Activated CD4-positive, alpha-beta T cell treated with anti-CD3 and anti-CD28 coated beads, Interleukin-2, Interleukin-4, amounts not matched to agents 100 ng/mL and 50 ng/mL, durations not matched to agents 16 hours and 8 hours (primary cell): ENCODE measurements around the gene FBXO34.
A peak's percentile ranks its signal among the peaks of the same experiment; 100 is the strongest.
"Not testable (repeated sequence)": the region's sequence is repeated elsewhere in the genome, so short reads cannot be mapped to it uniquely, and the experiment has no call there.

ENCODE experiments used
- DNase-seq: peaks from one replicate; pipeline ENCODE4 v3.0.0-alpha.2; 2020; ENCODE audit warnings: low spot score

FBXO34 gene

DNA sequence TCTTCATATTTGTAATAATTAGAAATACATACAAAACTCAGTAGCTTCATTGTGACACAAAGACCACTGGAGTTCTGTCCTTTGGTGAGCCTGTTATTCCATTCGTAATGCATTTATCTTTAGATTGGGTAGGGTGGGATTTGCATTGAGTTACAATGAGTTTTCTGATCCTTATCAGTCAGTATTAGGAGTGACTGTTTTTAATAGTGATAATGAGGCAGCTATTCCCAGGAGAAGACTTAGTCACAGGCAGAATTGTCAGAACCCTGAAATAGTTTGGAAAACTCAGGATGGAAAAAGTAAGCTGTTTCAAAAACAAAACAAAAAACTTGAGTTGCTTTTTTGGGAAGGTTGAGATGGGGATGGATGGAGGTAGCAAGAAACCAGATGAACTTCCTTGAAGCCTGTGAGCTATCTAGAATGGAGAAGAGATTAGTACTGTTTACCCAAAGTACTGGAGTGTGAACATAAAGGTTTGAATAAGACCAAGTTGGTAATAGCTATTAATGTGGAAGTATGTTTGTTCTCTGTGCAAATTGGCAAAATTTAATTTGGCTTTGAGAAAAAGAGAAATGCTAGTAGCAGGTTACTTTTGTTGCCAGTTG lies 38.6 kb downstream of the FBXO34 start:
- no peak for DNase-seq

DNA sequence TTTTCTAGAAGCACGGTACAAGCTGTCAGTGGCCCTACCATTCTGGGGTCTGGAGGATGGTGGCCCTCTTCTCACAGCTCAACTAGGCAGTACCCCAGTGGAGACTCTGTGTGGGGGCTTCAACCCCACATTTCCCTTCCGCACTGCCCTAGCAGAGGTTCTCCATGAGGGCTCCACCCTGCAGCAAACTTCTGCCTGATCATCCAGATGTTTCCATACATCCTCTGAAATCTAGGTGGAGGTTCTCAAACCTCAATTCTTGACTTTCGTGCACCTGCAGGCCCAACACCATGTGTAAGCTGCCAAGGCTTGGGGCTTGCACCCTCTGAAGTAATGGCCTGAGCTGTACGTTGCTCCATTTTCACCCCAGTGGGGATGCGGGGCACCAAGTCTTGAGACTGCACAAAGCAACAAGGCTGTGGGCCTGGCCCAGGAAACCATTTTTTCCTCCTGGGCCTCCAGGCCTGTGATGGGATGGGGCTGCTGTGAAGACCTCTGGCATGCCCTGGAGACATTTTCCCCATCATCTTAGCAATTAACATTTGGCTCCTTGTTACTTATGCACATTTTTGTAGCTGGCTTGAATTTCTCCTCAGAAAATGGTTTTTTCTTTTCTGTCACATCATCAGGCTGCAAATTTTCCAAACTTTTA lies 41.3 kb downstream of the FBXO34 start:
- DNase-seq = not testable (repeated sequence)

DNA sequence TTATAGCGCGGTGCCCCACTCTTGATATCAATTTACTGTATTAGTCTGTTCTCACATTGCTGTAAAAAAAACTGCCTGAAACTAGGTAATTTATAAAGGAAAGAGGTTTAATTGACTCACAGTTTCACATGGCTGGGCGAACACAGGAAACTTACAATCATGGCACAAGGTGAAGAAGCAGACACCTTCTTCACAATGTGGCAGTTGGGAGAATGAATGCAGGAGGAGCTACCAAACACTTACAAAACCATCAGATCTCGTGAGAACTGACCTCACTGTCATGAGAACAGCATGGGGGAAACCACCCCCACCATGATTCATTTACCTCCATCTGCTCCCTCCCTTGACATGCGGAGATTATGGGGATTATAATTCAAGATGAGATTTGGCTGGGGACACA lies 42.3 kb downstream of the FBXO34 start:
- DNase-seq = no peak

DNA sequence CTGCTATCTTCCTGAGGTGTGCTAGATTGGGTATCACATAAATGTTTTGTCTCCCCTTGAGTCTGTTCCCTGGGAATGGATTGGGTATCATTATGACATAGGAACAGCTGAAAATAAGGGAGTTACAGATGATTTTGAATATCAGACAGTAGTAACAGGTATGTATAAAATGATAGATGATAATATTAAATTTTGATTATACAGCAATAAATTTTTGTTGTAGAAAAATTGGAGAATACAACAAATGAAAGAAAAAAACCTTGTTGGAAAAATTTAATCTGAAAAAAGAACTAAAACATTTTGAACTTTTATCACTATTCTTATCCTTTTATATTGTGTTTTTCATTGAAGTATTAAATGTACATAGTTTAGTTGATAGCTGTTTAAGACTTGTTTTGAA lies 43.2 kb downstream of the FBXO34 start:
- no peak for DNase-seq

DNA sequence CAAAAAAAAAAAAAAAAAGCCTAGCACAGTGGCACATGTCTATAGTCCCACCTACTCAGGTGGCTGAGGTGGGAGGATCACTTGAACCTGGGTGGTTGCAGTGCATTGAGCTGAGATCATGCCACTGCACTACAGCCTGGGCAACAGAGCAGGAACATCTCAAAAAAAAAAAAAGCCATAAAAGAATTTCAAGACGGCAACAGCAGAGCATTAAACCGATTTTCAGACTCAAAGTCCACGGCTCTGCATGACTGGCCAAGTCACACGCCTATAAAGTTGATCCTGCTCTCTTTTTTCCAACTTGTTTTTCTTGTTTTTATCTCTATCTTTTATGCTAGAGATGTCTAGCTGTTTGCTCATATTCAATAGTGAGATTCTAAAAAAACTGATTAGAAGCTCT lies 45.3 kb downstream of the FBXO34 start:
- no peak for DNase-seq

DNA sequence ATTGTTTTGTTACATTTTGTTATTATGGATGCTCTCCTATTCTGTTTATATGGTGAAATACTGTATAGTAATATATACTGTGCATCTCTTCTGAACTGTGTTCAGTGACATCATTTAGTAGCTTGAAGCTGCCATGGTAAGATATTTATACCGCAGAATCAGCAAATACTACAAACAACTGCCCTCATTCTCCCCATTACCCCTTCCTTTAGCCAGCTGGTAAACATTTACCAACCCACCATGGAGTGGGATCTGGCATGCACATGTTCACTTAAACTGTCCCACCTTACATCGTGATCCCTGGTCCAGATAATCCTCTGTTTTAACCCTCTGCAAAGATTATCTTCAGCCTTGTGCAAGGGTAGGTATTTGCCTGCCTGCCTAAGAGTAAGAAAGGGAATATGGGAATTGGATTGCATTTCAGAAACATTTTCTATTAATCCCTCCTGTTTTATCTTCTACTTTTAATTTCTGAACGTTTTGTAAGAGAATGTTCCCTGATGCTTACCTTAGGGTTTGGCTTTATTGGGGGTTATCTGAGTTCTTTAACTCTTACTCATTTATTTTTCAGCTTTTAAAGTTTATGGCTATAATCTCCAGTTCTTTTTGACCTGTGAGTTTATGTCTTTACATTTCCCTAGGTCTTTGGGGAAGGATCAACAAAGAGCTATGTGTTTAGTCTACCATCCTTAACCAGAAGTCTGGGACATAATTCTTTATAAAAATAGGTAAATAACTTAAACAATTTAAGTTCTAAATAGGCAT lies 46.5 kb downstream of the FBXO34 start:
- DNase-seq = no peak

DNA sequence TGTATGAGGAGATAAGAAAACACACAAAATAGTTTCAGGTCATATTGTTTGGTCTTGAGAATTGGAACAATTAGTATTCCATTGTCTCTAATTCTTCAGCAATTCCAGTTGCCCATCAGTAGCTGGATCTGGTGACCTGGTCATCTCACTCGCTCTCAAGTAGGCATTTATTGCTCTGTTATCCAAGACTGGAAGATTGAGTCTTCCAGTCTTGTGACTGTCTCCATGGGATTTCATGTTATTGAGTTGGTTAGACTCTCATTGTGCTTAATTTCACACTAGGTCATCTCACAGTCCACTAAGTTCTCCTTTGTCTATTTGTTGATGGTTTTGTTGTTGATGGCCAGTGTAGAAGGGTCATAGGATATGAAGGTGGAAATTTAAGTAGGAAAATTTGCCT lies 47.5 kb downstream of the FBXO34 start:
- no peak for DNase-seq

DNA sequence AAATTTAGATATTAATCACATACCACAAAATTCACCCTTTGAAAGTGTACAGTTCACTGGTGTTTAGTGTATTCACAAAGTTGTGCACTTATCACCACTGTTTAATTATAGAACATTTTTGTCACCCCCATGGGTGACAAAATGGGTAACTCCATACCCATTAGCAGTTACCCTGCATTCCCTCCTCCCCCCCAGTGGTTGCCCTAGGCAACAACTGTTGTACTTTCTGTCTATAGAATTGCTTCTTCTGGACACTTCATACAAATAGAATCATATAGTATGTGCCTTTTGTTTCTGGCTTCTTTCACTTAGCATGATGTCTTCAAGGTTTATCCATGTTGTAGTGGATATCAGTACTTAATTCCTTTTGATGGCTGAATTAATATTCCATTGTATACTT lies 52.7 kb downstream of the FBXO34 start:
- DNase-seq = no peak

DNA sequence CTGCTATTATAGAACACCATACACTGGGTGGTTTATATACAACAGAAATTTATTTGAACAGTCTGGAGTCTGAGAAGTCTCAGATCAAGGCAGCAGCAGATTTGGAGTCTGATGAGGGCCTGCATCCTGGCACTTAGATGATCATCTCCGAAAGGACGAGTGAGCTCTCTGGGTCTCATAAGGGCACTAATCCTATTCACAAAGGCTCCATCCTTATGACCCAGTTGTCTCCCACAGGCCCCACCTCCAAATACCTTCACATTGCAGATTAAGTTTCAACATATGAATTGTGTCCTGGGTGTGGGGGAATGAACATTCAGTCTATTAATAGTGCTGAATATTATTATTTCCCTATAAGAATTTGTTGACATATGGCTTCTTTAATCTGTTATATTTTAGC lies 53.6 kb downstream of the FBXO34 start:
- no peak for DNase-seq

DNA sequence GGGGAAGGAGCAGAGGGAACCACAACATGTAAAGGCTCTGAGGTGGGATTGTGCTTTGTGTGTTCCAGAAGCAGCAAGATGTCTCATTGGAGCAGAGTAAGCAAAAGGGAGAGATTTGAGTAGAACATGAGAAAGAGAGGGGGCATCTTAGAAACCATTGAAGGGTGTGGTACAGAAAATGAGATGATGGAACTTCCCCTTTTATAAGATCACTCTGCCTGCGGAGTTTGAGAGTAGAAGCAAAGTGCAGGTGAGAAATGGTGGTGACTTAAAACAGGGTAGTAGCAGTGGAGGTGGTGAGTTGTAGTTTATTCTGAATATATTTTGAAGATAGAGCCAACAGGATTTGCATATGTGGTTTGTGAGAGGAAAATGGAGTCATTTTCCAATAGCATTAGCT lies 56.0 kb downstream of the FBXO34 start:
- DNase-seq = peak; percentile 24

DNA sequence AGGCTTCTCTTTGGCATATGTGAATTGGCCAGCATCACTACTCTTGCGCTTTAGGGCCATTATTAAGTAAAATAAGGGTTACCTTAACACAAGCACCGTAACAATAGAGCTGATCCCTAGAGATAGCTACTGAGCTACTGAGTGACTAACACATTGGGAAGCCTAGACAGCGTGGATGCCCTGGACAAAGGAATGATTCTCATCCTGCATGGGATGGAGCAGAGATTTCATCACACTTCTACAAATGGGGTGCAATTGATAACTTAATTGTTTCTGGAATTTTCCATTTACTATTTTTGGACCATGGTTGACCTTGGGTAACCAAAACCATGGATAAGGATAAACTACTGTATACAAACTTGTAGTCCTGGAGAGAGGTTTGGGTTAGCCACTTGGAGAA lies 57.1 kb downstream of the FBXO34 start:
- no peak for DNase-seq

DNA sequence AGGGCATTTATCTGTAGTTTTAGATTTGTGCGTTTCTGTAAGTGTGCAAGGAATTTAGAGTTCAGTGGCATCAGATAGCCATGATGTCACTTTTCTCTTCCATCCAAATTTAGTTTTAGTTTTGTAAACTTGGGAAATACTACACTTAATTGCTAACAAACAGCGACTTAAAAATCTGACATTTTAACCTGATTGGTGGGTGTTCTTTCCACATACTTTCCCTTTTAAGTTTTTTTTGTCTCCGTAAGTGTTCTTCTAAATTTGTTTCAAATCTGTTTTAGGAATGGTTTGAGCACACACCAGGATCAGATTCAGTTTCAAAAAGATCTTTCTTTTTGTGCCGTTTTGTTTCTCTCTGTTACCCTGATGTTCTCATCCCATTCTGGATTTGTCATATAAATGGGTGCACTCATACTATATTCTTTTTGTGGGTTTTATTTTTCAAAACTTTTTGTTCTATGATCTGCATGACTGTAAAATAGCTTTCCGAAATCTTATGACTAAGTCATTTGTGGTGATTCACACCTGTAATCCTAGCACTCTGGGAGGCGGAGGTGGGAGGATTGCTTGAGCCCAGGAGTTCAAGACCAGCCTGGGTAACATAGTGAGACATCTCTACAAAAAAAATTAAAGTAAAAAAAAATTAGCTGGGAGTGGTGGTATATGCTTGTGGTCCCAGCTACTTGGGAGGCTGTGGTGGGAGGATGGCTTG lies 58.9 kb downstream of the FBXO34 start:
- DNase-seq = peak; percentile 72

DNA sequence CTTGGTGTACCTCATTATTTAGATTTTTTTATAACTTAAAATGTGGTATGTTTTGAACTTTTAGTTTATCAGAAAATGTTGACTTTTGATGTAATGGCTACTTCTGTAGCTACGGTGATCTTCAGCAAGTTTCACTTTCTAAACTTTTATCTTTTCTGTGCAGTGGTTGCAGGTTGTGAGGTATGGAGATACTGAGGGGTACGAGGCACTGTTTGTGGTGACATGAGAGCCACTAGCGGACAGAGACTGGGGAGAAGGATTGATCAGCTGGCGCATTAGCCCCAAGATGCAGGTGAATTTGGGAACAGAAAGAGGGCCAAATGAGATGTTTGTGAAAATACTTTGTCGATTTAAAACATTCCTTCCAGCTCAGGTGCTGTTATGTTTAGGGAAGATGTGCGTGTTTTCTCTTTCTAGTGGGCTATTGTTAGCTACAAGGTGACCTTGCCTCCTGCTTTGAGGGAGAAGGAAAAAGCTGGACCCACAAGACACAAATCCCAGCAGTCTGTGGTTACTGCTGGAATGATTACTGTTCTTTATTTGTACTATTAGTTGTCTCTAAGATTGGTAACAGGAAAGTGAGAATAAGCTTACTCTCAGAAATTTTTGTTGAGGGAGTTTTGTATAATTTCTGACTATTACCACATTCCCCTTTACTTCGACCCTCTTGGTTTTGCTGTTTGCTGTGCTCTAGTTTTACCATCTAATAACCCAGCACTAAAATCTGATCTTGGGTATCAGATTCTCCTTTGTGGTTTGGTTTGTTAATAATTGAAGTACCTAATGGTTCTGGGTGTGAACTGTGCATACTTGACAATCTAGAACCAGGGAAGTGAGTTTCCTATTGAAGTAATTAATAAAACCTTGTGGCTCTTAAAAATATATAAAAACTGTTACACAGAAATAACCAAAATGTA lies 61.7 kb downstream of the FBXO34 start:
- peak; percentile 39 for DNase-seq

DNA sequence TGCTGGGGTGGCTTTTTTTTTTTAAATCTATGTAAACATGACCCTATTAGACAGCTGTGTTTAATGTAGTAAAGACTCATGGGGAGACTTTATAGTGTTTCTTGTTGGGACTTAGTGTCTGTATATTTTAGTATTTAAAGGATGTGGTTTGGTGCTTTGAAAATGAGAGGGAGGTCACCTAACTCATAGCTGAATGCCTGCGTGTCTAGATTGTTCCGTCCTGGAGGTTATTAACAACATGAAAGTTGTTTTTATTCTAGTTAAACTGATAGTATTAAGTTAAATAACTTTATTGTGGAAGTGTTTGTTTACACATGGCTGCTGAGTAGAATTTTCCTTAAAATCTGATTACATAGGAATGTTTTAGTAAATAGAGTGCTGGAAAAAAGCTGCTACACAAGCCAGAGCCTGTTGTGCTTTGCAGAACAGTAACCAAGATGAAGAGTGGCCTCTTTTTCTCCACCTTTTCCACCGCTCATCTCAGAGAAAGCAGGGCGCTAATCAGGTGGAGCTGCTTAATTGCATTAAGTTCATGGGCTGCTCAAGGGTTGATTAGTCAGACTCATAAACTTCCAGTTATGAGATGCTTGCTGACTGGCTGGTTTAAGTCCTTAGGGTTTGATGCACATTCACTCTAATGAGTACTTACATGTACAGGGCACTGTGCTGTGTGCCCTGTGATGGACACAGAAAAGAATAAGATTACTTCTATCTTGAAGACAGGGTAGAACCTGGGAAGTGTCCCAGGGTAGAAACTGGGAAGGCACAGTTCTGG lies 62.7 kb downstream of the FBXO34 start:
- DNase-seq = peak; percentile 46

DNA sequence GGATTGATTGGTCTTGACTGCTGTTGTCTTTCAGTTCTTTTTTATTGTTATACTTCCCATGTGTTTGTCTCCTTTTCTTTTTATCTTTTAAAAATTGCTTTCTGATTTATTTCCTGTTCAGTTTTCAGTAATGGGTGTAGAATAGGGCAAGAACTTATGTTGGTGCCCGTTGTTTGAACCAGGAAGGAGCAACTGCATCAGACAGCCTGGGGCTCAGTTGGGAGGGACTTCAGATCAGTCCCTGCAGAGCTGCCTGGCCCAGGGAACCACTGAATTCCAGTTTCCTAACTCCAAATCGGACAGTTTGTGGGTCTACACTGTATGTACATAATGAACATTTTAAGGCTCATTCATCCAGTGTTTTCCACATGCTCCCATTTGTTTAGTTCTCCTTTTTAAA lies 64.9 kb downstream of the FBXO34 start:
- DNase-seq = no peak

DNA sequence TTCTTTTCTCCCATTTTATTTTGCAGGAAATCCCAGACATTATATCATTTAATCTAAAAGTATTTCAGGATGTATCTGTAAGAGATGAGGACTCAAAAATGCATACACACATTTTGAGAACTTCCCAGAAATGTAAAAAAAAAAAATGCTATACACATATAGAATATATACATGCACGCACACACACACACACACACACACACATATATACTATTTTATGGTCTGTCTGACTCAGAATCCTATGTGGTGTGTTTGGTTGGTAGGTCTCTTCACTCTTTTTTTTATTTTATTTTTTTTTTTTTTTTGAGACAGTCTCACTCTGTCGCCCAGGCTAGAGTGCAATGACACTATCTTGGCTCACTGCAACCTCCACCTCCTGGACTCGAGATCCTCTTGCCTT lies 65.5 kb downstream of the FBXO34 start:
- no peak for DNase-seq

DNA sequence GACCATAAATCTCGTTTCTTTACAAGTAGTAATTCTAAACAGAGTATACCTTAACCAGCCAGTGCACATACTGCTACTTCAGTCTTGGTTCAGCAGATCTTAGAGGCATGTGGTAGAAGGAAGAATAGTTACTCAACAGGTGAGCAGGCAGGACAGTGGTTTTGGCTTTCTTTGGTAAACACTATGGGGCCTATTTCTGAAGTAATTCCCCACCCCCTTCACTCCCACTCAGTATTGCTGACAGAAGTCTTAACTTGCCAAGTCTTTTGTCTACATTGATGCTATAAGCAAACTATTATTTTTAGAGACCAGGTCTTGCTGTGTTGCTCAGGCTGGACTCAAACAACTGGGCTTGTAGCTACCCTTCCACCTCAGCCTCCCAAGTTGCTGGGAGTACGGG lies 68.5 kb downstream of the FBXO34 start:
- DNase-seq = peak; percentile 41

DNA sequence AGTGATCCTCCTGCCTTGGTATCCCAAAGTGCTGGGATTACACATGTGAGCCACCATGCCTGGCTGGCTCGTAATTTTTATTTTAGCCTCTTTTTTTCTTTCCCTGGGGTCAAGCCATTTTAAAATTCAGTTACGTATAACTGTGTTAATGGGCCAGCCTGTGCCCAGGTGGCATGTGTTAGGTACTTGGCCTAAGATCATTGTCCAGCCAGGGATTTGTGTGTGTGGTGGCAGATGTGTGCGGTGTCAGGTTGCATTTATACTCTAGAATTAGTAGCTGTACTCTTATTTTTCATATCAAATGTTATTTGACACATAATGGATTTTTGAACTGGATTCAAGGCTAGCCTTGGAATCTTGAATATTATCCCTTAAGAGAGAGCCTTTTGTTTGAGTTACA lies 69.3 kb downstream of the FBXO34 start:
- no peak for DNase-seq

DNA sequence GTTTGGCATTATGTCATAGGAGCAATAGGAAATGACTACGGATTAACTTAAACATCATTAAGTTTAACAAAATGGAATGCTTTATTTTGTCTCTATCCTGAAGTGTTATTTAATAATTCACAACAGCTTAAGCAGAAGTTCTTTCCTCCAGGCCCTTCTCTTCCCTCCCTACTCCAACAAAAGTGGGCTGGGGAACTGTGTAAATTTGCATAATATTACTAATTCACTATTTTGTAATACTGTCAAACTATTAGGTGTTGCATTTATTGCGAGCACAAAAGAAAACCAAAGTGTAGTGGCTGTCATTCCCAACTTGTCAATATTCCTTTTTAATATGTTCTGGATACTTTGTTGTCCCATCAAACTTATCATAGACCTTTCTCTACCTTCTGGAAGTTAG lies 70.6 kb downstream of the FBXO34 start:
- no peak for DNase-seq

DNA sequence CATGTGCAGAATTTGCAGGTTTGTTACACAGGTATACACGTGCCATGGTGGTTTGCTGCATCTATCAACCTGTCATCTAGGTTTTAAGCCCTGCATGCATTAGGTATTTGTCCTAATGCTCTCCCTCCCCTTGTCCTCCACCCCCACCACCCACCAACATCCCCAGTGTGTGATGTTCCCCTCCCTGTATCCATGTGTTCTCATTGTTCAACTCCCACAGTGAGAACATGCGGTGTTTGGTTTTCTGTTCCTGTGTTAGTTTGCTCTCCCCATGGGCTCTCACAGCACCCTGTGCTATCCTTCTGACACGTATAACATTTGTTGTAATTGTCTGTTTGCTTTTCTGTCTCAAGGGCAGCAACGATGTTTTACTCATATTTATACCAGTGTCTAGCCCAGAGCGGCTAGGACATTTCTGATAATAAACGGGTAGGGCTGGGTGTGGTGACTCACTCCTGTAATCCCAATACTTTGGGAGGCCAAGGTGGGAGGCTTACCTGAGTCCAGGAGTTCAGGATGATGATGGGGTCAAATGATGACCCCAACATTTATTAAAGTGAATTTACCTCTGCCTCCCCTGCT lies 73.5 kb downstream of the FBXO34 start:
- DNase-seq = not testable (repeated sequence)

DNA sequence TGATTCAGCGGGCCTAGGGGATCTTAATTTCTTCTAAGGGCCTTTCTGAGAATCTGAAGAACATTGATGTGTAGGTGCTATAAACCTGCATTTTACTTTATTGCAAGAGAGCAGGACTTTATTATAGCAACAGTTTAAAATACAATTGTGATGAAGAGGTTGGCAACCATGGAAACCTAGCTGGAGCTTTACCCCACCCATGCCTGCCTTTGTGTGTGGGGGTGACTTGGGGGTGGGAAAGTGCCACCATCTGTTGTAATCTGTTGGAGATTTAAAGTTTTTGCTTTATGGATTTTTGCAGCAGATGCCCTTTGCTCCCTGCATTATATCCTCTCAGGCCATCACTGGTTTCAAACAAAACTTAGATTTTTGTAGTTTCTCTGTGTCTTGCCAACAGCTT lies 75.8 kb downstream of the FBXO34 start:
- DNase-seq = no peak
